Measurements from ENCODE around the gene MTMR8.

The MTMR8 gene

DNA sequence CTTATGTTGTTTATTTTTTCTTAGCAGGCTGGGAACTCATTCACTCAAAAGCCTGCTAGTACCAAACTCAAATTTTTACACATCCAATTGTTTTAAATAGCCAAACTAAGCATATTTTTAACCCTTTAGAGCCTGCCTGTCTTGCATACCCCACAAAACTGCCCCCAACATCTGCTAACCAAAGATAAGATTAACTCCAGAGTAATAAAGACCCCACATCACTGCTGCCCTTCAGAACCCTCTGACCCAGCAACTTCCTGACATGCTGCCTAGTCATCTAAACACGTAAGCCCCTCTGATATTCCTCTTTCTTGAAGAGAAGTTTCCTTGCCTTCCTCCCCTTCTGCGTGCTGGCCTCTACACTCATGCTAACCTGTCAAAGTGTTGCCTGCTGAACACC, 104.1 kb downstream of the MTMR8 start:
- Histone ChIP-seq H3K4me3 (ENCODE audit: low read depth, low read length) (no peak overlapping the region), H3K27ac (no peak overlapping the region), H3K36me3 (no peaks in the 10 kb centered on the region), H3K27me3 (ENCODE audit: insufficient read depth, low read depth, severe bottlenecking) (no peaks in the 10 kb centered on the region), H3K9me3 (ENCODE audit: severe bottlenecking) (no peaks in the 10 kb centered on the region)
- no peak for DNase-seq
- TF ChIP-seq, protein P1, sequence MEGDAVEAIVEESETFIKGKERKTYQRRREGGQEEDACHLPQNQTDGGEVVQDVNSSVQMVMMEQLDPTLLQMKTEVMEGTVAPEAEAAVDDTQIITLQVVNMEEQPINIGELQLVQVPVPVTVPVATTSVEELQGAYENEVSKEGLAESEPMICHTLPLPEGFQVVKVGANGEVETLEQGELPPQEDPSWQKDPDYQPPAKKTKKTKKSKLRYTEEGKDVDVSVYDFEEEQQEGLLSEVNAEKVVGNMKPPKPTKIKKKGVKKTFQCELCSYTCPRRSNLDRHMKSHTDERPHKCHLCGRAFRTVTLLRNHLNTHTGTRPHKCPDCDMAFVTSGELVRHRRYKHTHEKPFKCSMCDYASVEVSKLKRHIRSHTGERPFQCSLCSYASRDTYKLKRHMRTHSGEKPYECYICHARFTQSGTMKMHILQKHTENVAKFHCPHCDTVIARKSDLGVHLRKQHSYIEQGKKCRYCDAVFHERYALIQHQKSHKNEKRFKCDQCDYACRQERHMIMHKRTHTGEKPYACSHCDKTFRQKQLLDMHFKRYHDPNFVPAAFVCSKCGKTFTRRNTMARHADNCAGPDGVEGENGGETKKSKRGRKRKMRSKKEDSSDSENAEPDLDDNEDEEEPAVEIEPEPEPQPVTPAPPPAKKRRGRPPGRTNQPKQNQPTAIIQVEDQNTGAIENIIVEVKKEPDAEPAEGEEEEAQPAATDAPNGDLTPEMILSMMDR (IDR thresholded peaks at IDR 0.05; ENCODE audit: low read depth, low read length): no peak

GRCh38 chrX:64265265-64265664, 130.0 kb downstream of the MTMR8 start:
- H3K9me3 ChIP-seq (ENCODE audit: severe bottlenecking): no peaks in the 10 kb centered on the region
- no peaks in the 10 kb centered on the region for H3K36me3 ChIP-seq
- H3K27ac ChIP-seq: no peak overlapping the region
- H3K27me3 ChIP-seq (ENCODE audit: insufficient read depth, low read depth, severe bottlenecking): no peaks in the 10 kb centered on the region
- no peak for DNase-seq
- no peak overlapping the region for H3K4me3 ChIP-seq (ENCODE audit: low read depth, low read length)
- TF ChIP-seq, protein P1 (IDR thresholded peaks at IDR 0.05; ENCODE audit: low read depth, low read length): no peak

DNA sequence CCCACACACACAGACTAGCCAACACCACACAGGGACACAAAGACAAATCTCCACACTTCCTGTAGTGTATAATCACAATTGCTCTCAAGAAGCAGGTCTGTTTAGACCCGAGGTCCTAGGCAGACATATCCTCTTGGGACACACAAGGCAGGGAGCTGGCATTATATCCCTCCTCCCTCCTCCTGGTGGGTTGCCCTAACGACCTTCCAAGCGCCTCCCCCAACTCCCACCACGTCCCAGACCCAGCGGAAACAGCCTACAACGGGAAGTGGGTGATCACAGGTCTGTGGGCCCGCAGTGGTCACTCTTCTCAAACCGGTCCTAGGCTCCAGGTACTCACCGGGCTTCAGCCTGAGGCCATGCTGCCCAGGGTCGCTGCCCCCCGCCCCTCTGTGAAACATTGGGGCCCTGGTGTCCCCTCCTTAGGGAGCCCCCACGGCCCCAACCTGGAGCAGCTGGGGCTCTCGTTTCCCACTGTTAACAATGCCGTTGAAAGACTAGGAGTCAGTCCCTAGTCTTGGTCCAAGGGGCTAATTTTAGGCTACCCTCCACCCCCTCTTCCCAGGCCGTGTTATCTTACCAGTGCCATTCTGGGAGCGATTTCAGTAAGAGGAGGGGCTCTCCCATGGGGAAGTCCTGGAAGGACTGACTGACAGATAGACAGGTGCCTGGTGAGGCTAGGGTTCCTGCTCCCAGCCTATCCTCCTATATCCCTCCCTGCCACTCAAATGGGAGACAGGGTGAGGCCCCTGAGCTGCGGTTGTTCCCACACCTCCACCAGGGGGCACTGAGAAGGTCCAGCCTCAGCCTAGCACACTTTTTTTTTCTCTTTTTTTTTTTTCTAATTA, 164.9 kb downstream of the MTMR8 start, which contains the start of gene ASB12:
ASB12 (minus strand) TSS at position 485 of the 848 bp plus-strand sequence. CDS start 4,957 bp downstream, outside the sequence.
- H3K4me3 ChIP-seq (ENCODE audit: low read depth, low read length): no peak within 1 kb of the TSS
- H3K27ac ChIP-seq: no peak within 1 kb of the TSS
- DNase-seq: no peak
- H3K27me3 ChIP-seq (ENCODE audit: insufficient read depth, low read depth, severe bottlenecking): no peaks in the 10 kb centered on the region
- no peaks in the 10 kb centered on the region for H3K9me3 ChIP-seq (ENCODE audit: severe bottlenecking)
- TF ChIP-seq, protein P1 (IDR thresholded peaks at IDR 0.05; ENCODE audit: low read depth, low read length): no peak
- no peaks in the 10 kb centered on the region for H3K36me3 ChIP-seq

- Histone ChIP-seq H3K27me3 (ENCODE audit: insufficient read depth, low read depth, severe bottlenecking) (no peaks in the 10 kb centered on the region), H3K27ac (no peak overlapping the region), H3K9me3 (ENCODE audit: severe bottlenecking) (no peaks in the 10 kb centered on the region), H3K36me3 (no peaks in the 10 kb centered on the region), H3K4me3 (ENCODE audit: low read depth, low read length) (no peak overlapping the region)
- TF ChIP-seq, protein P1 (IDR thresholded peaks at IDR 0.05; ENCODE audit: low read depth, low read length): peak; percentile 27; the same call in 1 of the 2 replicates
- no peak for DNase-seq
These were observed 166.1 kb downstream of the MTMR8 start for GRCh38 chrX:64229154-64229553.

All from WERI-Rb-1 (cell line).